ENCODE measurements around the gene HNRNPUL1.

The HNRNPUL1 gene

DNA sequence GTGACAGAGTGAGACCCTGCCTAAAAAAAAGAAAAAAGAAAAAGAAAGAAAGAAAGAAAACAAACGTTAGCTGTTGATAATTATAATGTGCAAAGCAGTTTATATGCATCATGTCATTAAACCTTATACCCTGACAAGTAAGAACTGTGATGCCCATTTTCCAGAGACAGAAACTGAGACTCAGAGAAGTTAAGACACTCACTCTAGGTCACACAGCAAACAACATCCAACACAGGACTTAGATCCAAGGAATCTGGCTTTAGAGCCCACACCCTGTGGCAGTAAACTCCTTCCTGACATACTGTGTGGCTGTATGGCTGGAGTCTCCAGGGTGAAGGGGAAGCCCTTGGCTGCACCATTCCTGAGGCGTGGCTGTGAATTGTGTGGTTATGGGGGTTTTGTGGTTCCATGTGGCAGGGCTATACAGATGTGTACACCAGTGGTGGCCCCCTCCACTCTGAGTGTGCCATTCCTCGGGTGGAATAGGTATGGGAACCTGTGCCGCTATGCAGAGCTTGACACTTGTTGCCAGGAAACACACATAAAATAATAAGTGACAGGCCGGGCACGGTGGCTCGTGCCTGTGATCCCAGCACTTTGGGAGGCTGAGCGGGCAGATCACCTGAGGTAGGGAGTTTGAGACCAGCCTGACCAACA lies 29.5 kb upstream of the HNRNPUL1 start:
- DNase-seq (ENCODE audit: low read depth in 3 of 3), result no peak

DNA sequence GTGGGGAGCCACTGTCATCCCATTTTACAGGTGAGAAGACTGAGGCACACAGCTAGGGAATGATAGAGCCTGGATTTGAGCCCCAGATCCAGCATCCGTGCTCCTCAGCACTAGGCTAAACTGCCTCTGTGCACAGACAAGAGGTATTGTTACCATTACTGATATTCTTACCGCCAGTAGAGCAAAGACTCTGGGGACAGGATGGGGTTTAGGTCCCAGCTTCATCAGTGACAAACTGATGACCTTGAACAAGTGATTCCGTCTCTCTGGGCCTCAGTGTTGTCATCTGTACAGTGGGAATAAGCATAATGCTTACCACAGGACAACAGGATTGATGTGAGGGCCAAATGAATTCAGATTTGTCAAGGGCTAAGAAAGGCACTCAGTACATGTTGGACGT lies 28.7 kb upstream of the HNRNPUL1 start:
- DNase-seq (ENCODE audit: low read depth in 3 of 3), result no peak

DNA sequence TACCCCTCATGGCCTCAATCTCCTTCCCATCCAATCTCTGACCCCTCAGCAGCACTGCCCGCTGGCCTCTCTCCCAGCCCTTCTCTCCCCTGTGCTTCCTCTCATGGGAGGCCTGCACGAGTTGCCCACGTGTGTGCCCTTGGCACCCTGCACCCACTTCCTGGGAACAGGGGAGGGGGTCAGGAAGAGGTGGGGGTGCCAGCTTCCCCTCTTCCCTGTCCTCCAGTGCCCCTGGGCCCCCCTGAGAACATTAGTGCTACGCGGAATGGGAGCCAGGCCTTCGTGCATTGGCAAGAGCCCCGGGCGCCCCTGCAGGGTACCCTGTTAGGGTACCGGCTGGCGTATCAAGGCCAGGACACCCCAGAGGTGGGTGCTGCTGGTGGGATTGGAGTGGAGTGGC lies 25.9 kb upstream of the HNRNPUL1 start:
- no peak for DNase-seq (ENCODE audit: low read depth in 3 of 3)

DNA sequence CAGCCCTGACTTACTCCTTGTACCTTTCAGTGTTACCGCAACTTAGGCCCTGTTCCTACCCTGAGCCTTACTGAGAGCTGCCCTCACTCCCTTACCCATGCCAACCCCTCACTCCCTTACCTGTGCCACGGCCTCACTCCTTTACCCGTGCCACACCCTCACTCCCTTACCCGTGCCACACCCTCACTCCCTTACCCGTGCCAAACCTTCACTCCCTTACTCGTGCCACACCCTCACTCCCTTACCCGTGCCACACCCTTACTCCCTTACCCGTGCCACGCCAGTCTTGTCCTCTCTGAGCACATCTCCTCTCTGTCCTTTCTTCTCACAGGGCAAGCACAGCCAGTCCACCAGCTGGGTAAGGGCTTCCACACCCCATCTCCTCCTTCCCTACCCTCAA lies 24.8 kb upstream of the HNRNPUL1 start:
- no peak for DNase-seq (ENCODE audit: low read depth in 3 of 3)

DNA sequence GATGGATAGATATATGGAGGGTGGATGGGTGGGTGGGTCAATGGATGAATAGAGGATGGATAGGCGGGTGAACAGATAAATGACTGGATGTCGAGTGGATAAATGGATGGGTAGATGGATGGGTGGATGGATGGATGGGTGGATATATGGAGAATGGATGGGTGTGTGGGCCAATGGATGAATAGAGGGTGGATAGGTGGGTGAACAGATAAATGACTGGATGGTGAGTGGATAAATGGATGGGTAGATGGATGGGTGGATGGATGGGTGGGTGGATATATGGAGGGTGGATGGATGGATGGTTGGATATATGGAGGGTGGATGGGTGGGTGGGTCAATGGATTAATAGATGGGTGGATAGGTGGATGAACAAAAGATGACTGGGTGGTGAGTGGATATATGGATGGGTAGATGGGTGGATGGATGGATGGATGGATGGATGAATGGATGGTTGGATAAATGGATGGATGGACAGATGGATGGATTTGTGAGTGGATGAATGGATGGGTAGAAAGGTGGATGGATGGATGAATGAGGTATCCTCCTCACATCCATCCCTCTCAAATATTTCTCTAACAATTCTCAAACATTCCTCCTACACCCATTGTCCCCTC lies 24.1 kb upstream of the HNRNPUL1 start:
- DNase-seq (ENCODE audit: low read depth in 3 of 3), result no peak

DNA sequence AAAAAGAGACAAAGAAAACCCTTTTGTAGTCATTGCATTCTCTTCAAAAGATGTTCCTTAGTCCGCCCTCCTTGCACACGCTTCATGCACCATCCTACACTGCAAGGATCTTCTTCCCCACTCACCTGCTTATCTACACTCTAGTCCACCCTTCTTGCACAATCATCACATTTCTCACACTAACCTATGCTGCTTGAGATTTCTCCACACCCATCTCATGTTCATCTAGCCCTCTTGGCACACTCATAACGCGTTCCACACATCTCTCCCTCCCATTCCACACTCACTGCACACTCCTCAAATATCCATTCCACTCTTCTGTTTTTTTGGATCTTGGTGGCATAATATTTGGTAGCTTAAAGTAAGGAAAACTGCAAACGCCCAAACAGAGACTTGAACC lies 22.3 kb upstream of the HNRNPUL1 start:
- DNase-seq (ENCODE audit: low read depth in 3 of 3), result no peak

DNA sequence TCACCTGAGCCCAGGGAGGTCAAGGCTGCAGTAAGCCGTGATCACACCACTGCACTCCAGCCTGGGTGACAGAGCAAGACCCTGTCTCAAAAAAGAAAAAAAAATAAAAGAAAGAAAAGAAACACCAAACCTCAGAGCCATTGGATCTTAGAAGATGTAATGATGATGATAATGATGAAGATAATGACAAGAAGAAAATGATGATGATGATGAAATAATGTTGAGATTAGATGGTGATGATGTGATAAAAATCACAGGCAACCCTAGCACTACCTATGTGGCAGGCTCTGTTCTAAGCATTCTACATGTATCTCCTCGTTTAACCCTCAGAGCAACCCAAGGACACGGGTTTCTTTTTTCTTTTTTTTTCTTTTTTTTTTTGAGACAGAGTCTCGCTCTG lies 20.1 kb upstream of the HNRNPUL1 start:
- DNase-seq (ENCODE audit: low read depth in 3 of 3), result no peak

DNA sequence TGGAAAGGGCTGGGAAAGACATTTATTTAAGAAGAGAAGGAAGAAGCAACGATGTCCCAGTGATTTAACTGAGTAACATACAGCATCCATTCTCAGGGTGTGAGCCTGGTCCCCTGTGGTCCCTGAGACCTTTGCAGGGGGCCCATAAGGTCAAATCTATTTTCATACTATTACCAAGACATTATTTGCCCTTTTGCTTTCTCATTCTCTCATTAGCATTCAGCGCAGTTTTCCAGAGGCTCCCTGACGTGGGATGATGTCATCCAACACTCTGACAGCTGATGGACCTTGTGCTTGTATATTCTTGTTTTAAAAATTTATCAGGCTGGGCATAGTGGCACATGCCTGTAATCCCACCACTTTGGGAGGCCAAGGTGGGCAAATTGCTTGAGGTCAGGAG lies 18.3 kb upstream of the HNRNPUL1 start:
- no peak for DNase-seq (ENCODE audit: low read depth in 3 of 3)

DNA sequence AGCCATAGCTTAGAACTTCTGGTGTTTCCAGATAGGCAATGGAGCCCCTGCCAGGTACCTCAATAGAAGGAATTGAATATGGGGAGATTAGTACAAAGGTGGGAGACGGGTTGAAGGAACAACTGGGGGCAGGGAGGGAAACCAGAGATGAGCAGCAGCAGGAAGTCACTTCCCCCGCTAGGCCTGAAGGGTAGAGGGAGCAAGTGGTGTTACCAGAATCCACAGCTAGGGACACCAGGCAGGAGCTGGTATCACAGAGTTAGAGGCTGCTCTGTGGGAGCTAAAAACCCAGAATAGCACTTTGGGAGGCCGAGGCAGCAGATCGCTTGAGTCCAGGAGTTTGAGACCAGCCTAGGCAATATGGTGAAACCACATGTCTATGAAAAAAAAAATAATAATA lies 15.3 kb upstream of the HNRNPUL1 start:
- no peak for DNase-seq (ENCODE audit: low read depth in 3 of 3)

DNA sequence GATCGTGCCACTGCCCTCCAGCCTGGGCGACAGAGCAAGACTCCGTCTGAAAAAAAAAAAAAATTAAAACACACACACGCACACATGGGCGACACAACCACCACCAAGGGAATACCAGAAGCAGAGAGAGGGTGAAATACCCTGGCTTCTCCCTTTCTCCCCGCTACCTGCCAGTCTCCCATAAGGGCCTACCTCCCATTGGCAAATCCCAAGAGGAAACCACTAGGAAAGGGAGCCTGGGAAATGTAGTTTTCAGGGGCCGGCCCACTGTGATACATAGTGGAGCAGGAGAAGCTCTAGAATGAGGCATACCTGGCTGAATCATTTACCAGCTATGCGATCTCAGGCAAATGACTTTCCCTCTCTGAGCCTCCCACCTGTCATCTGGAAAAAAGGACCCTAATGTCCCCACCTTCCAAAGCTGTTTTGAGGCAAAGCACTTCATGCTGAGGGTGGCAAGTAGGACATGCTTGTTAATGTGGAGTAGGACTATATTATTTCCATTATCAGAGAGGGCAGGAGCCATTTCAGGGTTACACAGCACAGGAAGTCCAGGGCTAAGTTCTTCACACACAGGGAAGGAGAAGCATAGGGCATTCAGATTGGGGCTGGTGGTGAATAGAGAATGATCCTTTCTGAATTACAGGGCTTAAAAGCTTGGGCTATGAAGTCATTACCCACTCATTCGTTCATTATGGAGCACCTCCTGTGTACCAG lies 14.3 kb upstream of the HNRNPUL1 start:
- no peak for DNase-seq (ENCODE audit: low read depth in 3 of 3)

DNA sequence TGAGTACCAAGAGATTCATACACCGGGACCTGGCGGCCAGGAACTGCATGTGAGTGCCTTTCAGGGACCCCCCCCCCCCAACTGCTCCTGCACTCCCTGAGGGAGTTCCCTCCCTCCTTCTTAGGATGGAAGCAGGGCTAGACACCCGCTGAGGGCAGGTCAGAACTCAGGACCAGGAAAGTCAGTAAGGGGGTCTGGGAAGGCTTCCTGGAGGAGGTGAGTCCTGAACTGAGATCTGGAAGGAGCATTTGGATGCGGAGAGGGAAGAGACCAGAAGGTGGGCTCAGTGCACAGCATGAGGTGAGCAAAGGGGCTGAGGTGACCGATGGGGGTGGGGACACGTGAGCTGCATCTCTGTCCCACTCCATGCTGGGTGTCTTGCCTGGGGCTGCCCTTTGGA lies 10.5 kb upstream of the HNRNPUL1 start:
- no peak for DNase-seq (ENCODE audit: low read depth in 3 of 3)

DNA sequence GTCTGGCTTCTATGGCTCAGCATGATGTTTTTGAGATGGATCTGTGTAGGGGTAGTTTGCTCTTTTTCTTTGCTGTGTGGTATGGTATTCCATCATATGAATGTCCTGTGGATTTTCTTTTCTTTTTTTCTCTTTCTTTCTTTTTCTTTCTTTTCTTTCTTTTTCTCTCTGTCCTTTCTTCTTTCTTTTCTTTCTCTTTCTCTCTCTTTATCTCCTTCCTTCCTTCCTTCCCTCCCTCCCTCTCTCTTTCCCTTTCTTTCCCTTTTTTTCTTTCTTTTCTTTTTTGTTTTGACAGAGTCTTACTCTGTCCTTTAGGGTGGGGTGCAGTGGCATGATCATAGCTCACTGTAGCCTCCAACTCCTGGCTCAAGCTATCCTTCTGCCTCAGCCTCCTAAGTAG lies 9.0 kb upstream of the HNRNPUL1 start:
- DNase-seq (ENCODE audit: low read depth in 3 of 3), result no peak

DNA sequence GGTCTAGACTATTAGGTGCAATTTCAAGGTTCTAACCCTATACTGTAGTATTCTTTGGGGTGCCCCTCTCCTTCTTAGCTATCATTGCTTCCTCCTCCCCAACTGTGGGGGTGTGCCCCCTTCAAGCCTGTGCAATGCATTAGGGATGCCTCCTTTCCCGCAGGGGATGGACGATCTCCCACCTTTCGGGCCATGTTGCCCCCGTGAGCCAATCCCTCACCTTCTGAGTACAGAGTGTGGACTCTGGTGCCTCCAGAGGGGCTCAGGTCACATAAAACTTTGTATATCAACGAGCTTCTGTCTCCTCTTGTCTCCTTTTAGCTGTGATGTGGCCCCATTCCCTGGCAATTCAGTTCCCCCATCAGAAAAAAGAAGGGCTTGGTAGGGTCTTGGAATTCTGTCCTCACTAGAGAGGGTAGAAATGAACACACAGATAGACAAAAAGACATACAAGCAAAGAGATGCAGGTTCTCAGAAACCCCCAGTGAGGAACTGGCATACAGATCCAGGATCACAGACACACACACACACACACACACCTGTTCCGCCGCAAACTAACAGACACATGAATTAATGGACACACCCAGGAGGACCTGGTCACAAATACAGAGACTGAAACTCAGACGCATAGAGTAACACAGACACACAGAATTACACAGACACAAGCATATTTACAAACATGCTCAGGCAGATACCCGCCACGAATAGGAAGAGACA lies 2.5 kb upstream of the HNRNPUL1 start:
- peak in 1 of 3 experiments; percentile 2 for DNase-seq (ENCODE audit: low read depth in 3 of 3)

DNA sequence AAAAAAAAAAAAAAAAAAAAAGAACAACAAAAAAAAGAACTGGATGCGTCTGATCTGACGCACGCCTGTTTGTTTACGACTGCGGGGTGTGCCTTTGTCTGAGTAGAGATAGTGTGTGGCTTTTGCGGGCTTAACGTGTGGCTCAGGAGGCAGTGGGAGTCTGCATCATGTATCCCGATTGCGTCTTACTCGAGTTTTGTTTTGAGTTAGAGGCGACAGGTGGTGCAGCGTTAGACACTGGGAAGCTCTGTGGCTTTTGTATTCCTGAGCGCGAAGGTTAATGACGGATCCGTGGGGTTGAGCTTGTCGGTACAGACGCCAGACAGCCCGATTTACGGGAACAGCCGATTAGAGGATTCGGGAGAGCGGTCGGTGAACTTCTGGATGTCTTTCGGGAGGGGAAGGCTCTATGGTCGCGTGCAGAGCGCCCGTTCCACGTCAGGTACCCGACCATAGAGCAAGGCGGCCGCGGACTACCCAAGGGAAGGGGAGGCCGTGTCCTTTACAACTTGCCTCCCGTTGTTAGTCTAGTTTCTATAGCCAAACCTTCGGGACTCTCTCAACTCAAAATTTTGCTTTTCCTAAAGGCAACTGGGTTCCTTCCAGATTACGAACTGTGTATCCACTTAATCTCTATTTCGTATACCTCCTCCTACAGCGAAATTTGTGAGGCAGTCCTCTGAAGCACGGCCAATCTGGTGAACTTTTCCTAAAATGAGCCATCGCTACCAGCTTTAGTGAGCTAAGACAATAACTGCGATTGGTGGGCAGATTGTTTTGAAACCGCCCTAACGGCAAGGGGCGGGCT lies 926 bp upstream of the HNRNPUL1 start:
- DNase-seq (ENCODE audit: low read depth in 3 of 3), result peak; percentile 42 to 62 (median 52)

DNA sequence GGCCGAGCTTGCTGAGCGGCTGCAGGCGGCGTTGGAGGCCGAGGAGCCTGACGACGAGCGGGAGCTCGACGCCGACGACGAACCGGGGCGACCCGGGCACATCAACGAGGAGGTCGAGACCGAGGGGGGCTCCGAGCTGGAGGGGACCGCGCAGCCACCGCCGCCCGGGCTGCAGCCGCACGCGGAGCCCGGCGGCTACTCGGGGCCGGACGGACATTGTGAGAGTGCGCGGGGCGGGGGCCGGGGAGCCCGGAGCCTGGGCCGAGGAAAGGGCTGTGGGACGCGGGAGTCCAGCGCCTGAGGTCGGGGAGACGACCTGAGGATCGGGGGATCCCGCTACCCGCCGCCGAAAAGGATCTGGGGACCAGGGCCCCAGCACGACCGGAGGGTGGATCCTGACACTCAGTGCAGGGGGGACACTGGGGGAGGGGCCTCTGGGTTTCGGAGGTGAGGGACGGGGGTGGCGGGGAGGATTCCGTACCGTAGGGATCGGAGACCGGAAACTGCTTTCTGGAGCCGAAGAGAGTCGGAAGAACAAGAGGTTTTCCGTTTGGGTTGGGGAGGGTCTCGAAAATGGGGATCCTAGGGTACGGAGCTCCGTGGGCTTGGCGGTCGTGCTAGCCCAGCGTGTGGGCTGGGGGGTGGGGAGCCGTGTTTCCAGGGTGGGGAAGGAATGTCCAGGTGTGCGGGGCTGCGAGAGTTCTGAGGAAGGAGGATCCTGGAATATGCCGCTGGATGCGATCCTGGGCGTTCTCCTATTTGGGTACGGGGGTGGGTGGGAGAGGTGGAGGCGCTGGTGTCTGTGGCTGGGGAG lies 616 bp downstream of the HNRNPUL1 start:
- peak in 2 of 3 experiments; percentile 26 to 53 for DNase-seq (ENCODE audit: low read depth in 3 of 3)

DNA sequence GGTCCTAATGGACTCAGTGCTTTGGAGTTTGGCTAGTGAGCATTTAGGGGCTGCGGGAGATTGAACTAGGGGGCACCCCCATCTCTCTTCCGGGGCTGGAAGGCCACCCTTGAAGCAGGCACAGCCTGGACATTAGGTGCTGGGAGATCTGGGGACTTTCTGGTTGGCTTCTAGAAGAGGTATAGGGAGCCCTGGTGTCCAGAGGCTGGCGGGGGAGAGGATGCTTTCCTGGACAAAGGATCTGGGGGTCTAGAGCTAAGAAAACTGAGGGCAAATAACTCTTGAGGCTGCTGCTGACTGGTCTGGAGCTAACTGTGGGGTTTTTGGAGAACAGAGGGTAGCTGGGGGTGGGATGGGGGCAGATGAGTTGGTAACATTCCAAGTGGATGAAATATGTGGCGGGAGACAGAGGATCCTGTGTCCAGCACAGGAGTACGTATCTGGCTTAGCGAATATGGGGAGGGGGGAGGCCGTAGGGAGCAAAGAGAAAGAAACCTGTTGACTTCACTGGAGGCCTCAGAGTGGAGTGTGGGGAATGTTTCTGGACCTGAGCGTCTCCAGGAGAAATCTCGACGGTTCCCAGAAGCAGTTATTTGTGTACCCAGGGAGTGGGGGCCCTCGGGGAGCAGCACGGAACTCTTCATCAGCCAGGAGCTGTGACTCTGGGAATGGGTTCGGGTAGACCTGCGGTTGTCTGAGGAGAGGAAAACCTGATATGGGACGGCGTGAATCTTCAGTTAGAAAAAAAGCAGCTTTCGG lies 1.4 kb downstream of the HNRNPUL1 start:
- peak in 1 of 3 experiments; percentile 9 for DNase-seq (ENCODE audit: low read depth in 3 of 3)

DNA sequence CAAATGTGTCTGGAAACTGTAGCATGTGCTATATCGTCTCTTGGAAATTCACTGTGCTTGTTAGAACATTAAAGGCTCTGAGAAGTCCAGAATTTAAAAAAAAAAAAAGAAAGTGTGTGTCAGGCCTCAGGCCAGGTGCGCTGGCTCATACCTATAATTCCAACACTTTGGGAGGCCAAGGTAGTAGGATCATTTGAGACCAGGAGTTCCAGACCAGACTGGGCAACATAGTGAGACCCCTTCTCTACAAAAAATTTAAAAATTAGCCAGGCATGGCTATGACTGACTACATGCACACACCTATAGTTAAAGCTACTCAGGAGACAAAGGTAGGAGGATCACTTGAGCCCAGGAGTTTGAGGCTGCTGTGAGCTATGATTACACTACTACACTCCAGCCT lies 4.9 kb downstream of the HNRNPUL1 start:
- DNase-seq (ENCODE audit: low read depth in 3 of 3), result no peak

DNA sequence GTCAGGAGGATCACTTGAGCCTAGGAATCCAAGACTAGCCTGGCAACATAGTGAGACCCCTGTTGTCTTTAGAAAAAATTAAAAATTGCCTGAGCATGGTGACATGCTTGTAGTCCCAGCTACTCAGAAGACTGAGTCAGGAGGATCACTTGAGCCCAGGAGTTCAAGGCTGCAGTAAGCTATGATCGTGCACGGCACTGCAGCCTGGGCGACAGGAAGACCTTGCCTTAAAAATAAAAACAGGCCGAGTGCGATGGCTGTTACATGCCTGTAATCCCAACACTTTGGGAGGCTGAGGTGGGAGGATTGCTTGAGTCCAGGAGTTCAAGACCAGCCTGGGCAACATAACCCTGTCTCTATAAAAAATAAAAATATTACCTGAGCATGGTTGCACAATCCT lies 5.4 kb downstream of the HNRNPUL1 start:
- DNase-seq (ENCODE audit: low read depth in 3 of 3), result no peak

DNA sequence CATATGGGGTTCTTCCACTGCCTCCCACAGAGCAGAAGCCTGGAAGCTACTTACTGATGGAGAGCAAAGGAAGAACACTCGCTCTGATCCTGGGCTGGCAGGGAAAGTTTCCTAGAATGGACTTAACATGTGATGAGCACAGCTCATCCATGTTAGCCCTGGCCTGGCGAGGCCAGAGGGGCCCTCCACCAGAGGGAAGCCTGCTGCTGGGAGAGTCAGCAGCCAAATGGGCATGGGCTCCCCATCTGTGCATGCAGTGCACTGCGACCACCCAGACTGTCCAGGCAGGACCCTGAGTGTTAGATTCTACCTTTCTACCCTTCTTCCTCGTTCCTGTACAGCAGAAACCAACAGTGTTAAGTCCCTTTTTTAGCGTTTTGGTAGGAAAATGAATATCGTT lies 8.9 kb downstream of the HNRNPUL1 start:
- no peak for DNase-seq (ENCODE audit: low read depth in 3 of 3)

DNA sequence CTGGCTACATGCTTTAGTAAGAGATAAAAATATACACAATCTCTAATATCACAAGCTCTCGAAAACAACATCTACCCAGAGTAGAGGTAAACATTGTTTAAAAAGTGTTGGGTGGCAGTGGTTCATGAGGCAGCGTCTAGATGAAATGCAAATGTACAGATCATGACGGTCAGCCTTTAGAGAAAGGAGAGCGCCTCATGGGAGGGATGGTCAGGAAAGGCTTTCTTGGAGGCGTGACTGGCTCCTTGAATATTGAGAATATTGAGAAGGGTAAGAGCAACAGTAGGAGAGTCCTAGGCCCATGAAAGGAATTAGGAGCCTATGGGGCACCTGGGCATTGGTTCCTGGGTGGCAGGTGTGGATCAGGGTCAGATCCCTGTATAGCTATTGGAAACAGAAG lies 10.6 kb downstream of the HNRNPUL1 start:
- no peak for DNase-seq (ENCODE audit: low read depth in 3 of 3)

Measured in stimulated activated CD4-positive, alpha-beta T cell treated with anti-CD3 and anti-CD28 coated beads, TNF-alpha, amount 100 ng/mL, for 4 hours (primary cell).